MCF 10A (cell line): ENCODE results near the gene SASH3. TPM values are rescaled to one million over a fixed set of nuclear protein-coding genes. Genes with fewer than 3 reads are reported as not detected.
"Not testable (repeated sequence)": the region's sequence is repeated elsewhere in the genome, so short reads cannot be mapped to it uniquely, and the experiment has no call there.

ENCODE experiments used
- BruUV-seq: library from RNA; stranded (reverse); fragments of 400-500 nt; replicated peaks from 2 replicates; lab custom pipeline; 2021; lab: Mats Ljungman, UMichigan
- CTCF ChIA-PET: fragments of 300-600 bp; sonication (Branson Sonifier 250); formaldehyde crosslinking; extraction: SDS; loops from one replicate; lab custom pipeline; 2021; ENCODE audit warnings: antibody characterized with exemption, inconsistent platforms; lab: Yijun Ruan, JAX
- POLR2A ChIA-PET: fragments of 300-600, 350-650 bp; sonication (Branson Sonifier 250); formaldehyde crosslinking; extraction: SDS; loops from one replicate; lab custom pipeline; 2020; ENCODE audit warnings: antibody characterized with exemption, inconsistent platforms; lab: Yijun Ruan, JAX
- DNase-seq: peaks from one replicate; pipeline ENCODE4 v3.0.0-alpha.2; 2018; ENCODE audit not compliant: unreplicated experiment
- H3K27ac Mint-ChIP-seq: one replicate; pipeline ENCODE4 v1.8.0; 2022; ENCODE audit warnings: mild to moderate bottlenecking, low read depth, mixed read lengths; ENCODE audit not compliant: unreplicated experiment
- H3K27me3 Mint-ChIP-seq: one replicate; pipeline ENCODE4 v1.8.0; 2022; ENCODE audit warnings: mixed read lengths; ENCODE audit not compliant: insufficient read depth, unreplicated experiment
- H3K36me3 Mint-ChIP-seq: one replicate; pipeline ENCODE4 v1.8.0; 2022; ENCODE audit warnings: mild to moderate bottlenecking, moderate library complexity, mixed read lengths; ENCODE audit not compliant: insufficient read depth, unreplicated experiment
- H3K4me1 Mint-ChIP-seq: one replicate; pipeline ENCODE4 v1.8.0; 2022; ENCODE audit warnings: mixed read lengths; ENCODE audit not compliant: insufficient read depth, unreplicated experiment
- H3K4me3 Mint-ChIP-seq: one replicate; pipeline ENCODE4 v1.8.0; 2022; ENCODE audit warnings: mild to moderate bottlenecking, moderate library complexity, mixed read lengths; ENCODE audit not compliant: unreplicated experiment
- H3K9me3 Mint-ChIP-seq: one replicate; pipeline ENCODE4 v1.8.0; 2022; ENCODE audit warnings: mixed read lengths; ENCODE audit not compliant: unreplicated experiment
- CTCF ChIP-seq: fragments of 200-600 bp; IDR thresholded peaks from one replicate; pipeline ENCODE4 v1.8.0; 2022; ENCODE audit warnings: antibody characterized with exemption, mild to moderate bottlenecking; ENCODE audit not compliant: unreplicated experiment
- intact Hi-C: fragments of 100-400 bp; cut with micrococcal nuclease; formaldehyde crosslinking; loops from 2 replicates; pipeline ENCODE4 v1.14.1; 2022
- total RNA-seq: library from RNA; stranded (reverse); gene quantifications from 2 replicates; pipeline ENCODE4 v1.2.3, GENCODE V29; 2022

SASH3 gene
- total RNA-seq, 1 experiment from 2014 or later, result not detected

- Mint-ChIP-seq H3K4me1 (no peaks in the 10 kb centered on the region), H3K27ac (no peak overlapping the region), H3K27me3 (peaks cover 49% of the 10 kb centered on the region), H3K4me3 (no peak overlapping the region), H3K9me3 (no peaks in the 10 kb centered on the region), H3K36me3 (no peaks in the 10 kb centered on the region)
- CTCF ChIA-PET, result no interaction called here
- intact Hi-C loops, result no loop called here
- POLR2A ChIA-PET, result no interaction called here
- no peak for TF ChIP-seq CTCF
- BruUV-seq, result no TSS peak
- no peak for DNase-seq
These were observed 37.6 kb upstream of the SASH3 start for GRCh38 chrX:129741880-129742758.

- H3K27ac Mint-ChIP-seq, POLR2A ChIA-PET, H3K9me3 Mint-ChIP-seq, DNase-seq, intact Hi-C loops, H3K4me3 Mint-ChIP-seq, BruUV-seq, H3K4me1 Mint-ChIP-seq, CTCF ChIA-PET, H3K36me3 Mint-ChIP-seq: not testable (repeated sequence)
- H3K27me3 Mint-ChIP-seq, result peaks cover 47% of the 10 kb centered on the region
These were observed 37.0 kb upstream of the SASH3 start for GRCh38 chrX:129742759-129743152.

- Mint-ChIP-seq H3K9me3 (no peaks in the 10 kb centered on the region), H3K36me3 (no peaks in the 10 kb centered on the region), H3K4me3 (no peak overlapping the region), H3K27me3 (peaks cover 47% of the 10 kb centered on the region), H3K27ac (no peak overlapping the region), H3K4me1 (peaks cover 7% of the 10 kb centered on the region)
- ChIA-PET POLR2A (no interaction called here), CTCF (interaction anchor here (0.6 to 1.2 kb wide), 4 partner anchors 14 to 317 kb away, joined by 3 to 5 read pairs (median 3); no protein-coding TSS in a partner anchor)
- no TSS peak for BruUV-seq
- TF ChIP-seq CTCF, result no peak
- intact Hi-C loops, result no loop called here
- DNase-seq, result no peak
These were observed 35.9 kb upstream of the SASH3 start for GRCh38 chrX:129743821-129744220.

GRCh38 chrX:129744861-129745321, 34.9 kb upstream of the SASH3 start:
- Mint-ChIP-seq H3K36me3 (no peaks in the 10 kb centered on the region), H3K4me3 (no peak overlapping the region), H3K9me3 (no peaks in the 10 kb centered on the region), H3K27ac (no peak overlapping the region), H3K4me1 (peaks cover 7% of the 10 kb centered on the region), H3K27me3 (peaks cover 36% of the 10 kb centered on the region)
- POLR2A ChIA-PET, result no interaction called here
- intact Hi-C loops, result no loop called here
- no peak for DNase-seq
- CTCF ChIA-PET, result interaction anchor here (1.2 kb wide), 1 partner anchor 316 kb away, joined by 3 read pairs; no protein-coding TSS in a partner anchor
- no TSS peak for BruUV-seq
- no peak for TF ChIP-seq CTCF
